Transverse colon (tissue), 4 donors: ENCODE measurements around the gene GNG11. TPM values are rescaled to one million over a fixed set of nuclear protein-coding genes. Genes with fewer than 3 reads are reported as not detected.

Source experiments
- DNase-seq: peaks from one replicate; pipeline ENCODE4 v3.0.0-alpha.2; 2019
- H3K27ac ChIP-seq, 4 donors: fragments of 200-600 bp; sonication (generic); 2 replicates each; pipeline ENCODE4 v1.5.1; 2016 to 2018; ENCODE audit warnings: inconsistent platforms in 4 of 4
- H3K27me3 ChIP-seq: fragments of 200-600 bp; sonication (generic); 2 replicates; pipeline ENCODE4 v1.5.1; 2017; ENCODE audit warnings: inconsistent platforms
- H3K36me3 ChIP-seq, 4 donors: fragments of 200-600 bp; sonication (generic); 2 replicates each; pipeline ENCODE4 v1.5.1; 2017 to 2019; ENCODE audit warnings: inconsistent platforms in 4 of 4
- H3K4me1 ChIP-seq, 4 donors: fragments of 200-600 bp; sonication (generic); 2 replicates each; pipeline ENCODE4 v1.5.1; 2017 to 2020; ENCODE audit warnings: inconsistent platforms in 4 of 4
- H3K4me3 ChIP-seq, 4 donors: fragments of 200-600 bp; sonication (generic); 1 replicate in 1 of 4; 2 replicates in 3 of 4; pipeline versions ENCODE4 v1.5.1 to v1.6.1; 2017 to 2019; ENCODE audit warnings: inconsistent platforms in 4 of 4
- H3K9me3 ChIP-seq, 2 donors: fragments of 200-600 bp; sonication (generic); 2 replicates each; pipeline ENCODE4 v1.5.1; 2017 to 2019; ENCODE audit warnings: inconsistent platforms in 2 of 2
- CTCF ChIP-seq, 5 experiments: fragments of 200-600 bp in 3 of 5; fragments of 450-650 bp in 2 of 5; sonication (generic) in 3 of 5; IDR thresholded peaks; 1 replicate in 2 of 5; 2 replicates in 3 of 5; pipeline ENCODE4 v1.5.1; 2016 to 2017; ENCODE audit warnings: antibody characterized with exemption in 5 of 5, inconsistent platforms in 3 of 5, mild to moderate bottlenecking in 2 of 5, moderate library complexity in 1 of 5
- EP300 ChIP-seq: sonication (generic); formaldehyde crosslinking; IDR thresholded peaks from one replicate; pipeline ENCODE4 v1.6.1; 2017; ENCODE audit warnings: antibody characterized with exemption, low read depth
- POLR2A ChIP-seq: fragments of 450-650 bp; IDR thresholded peaks from one replicate; pipeline ENCODE4 v1.6.1; 2016; ENCODE audit warnings: antibody characterized with exemption, mild to moderate bottlenecking, moderate library complexity
- POLR2AphosphoS5 ChIP-seq, 3 donors: sonication (generic); formaldehyde crosslinking; IDR thresholded peaks; one replicate each; pipeline ENCODE4 v1.6.1; 2016; ENCODE audit warnings: antibody characterized with exemption in 3 of 3
- WGBS, 2 donors: methylation state at CpG; one replicate each; pipeline ENCODE4 v1.1.5; 2018; ENCODE audit warnings: low coverage in 1 of 2; 5-methylcytosine and 5-hydroxymethylcytosine counted together
- in situ Hi-C, 4 donors: fragments of 200-750 bp; cut with MboI; loops; one replicate each; pipeline versions ENCODE4 v1.15.0 to v1.15.1; 2017; ENCODE audit warnings: low sequenced_read_pairs in 3 of 4, low pct_ligation_motif_present in 1 of 4, low pct_unique_long_range_greater_than_20kb in 1 of 4
- intact Hi-C: fragments of 100-400 bp; cut with DNase I; formaldehyde crosslinking; loops from one replicate; pipeline ENCODE4 v1.15.1; 2023; ENCODE audit warnings: low total_unique reads
- total RNA-seq, 4 donors: library from RNA; depleted of rRNA; stranded (reverse); fragments of >200 nt; gene quantifications; one replicate each; pipeline ENCODE4 v1.1.0, GENCODE V29; 2016

The GNG11 gene
- total RNA-seq, result 1 to 10 TPM; 3.0 to 6.2 (median 4.7) TPM

GRCh38 chr7:93921607-93922566 lies at the start of gene GNG11:
TSS of gene GNG11 (plus strand) at chr7:93921735. CDS start at chr7:93922138, 403 bp downstream.
- H3K27ac ChIP-seq, result peak within 1 kb of the TSS; percentile 80 to 89 (median 88)
- H3K9me3 ChIP-seq, result no peaks in the 10 kb centered on the region
- H3K4me3 ChIP-seq, result peak within 1 kb of the TSS; percentile 25 to 70 (median 40)
- no peaks in the 10 kb centered on the region for H3K36me3 ChIP-seq
- intact Hi-C loops (no loop called here), in situ Hi-C loops (no loop called here)
- DNase-seq, result peak; percentile 46
- TF ChIP-seq CTCF (IDR thresholded peaks at IDR 0.05) (no peak), POLR2AphosphoS5 (IDR thresholded peaks at IDR 0.05) (peak in 2 of 3 donors; percentile 34 to 44)
- WGBS, 2 donors, result 5 to 10% methylated on average over 9 to 33 of the region's 39 CpGs
- H3K4me1 ChIP-seq, result peaks cover 0 to 26% (median 2%) of the 10 kb centered on the region in 4 donors
- H3K27me3 ChIP-seq, result peaks cover 12% of the 10 kb centered on the region

DNA sequence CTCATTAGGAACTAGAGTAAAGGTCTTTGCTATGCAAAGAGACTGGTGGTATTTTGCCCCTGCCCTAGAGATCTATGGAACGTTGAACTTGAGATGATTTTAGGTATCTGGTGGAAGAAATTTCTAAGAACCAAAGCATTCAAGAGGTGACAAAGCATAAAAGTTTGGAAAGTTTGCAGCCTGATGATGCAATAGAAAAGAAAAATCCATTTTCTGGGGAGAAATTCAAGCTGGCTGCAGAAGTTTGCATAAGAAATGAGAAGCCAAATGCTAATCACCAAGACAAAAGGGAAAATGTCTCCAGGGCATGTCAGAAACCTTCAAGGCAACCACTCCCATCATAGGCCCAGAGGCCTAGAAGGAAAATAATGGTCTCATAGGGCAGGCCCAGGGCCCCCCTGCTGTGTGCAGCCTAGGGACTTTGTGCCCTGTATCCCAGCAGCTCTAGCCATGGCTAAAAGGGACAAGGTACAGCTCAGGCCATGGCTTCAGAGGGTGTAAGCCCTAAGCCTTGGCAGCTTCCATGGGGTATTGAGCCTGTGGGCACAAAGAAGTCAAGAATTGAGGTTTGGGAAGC lies 47.4 kb upstream of the GNG11 start:
- WGBS, 2 donors, result 32 to 63% methylated on average over 1 of the region's 1 CpG
- H3K9me3 ChIP-seq, result no peaks in the 10 kb centered on the region
- H3K27me3 ChIP-seq, result no peaks in the 10 kb centered on the region
- intact Hi-C loops, result no loop called here
- no peaks in the 10 kb centered on the region for H3K4me1 ChIP-seq
- H3K27ac ChIP-seq, result no peak overlapping the region
- no peak for DNase-seq
- H3K4me3 ChIP-seq, result no peak overlapping the region
- no peaks in the 10 kb centered on the region for H3K36me3 ChIP-seq
- TF ChIP-seq EP300 (no peak), CTCF (IDR thresholded peaks at IDR 0.05) (no peak), POLR2AphosphoS5 (IDR thresholded peaks at IDR 0.05) (no peak), POLR2A (no peak)
- in situ Hi-C loops, result no loop called here

DNA sequence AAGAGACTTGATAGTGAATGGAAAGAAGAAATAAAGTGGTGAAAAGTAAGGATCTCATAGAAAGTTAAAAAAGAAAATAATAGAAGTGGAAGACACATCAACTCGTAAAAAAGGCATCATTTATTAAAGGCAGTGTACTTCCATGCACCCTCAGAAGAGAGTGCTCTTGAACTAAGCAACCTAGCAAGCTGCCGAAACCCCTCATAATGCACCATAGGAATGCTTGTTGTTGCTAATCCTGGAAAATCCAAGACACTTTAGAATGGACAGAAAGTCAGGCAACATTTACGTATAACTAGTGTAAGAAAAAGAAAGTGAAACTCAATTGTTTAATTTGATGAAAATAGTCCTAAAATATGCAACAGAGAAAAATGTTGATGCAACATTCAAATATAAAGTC lies 43.8 kb upstream of the GNG11 start:
- 67 to 70% methylated on average over 3 of the region's 3 CpGs for WGBS, 2 donors
- no peak for TF ChIP-seq EP300
- no peak for TF ChIP-seq POLR2AphosphoS5 (IDR thresholded peaks at IDR 0.05)
- Histone ChIP-seq H3K27ac (no peak overlapping the region), H3K27me3 (no peaks in the 10 kb centered on the region), H3K4me1 (no peaks in the 10 kb centered on the region), H3K9me3 (no peaks in the 10 kb centered on the region), H3K4me3 (no peak overlapping the region), H3K36me3 (no peaks in the 10 kb centered on the region)
- intact Hi-C loops, result no loop called here
- no peak for DNase-seq
- in situ Hi-C loops, result loop anchor here in 1 of 4 donors (25.0 kb wide), 1 partner anchor 210 kb away; no protein-coding TSS in a partner anchor

- TF ChIP-seq EP300 (no peak), CTCF (IDR thresholded peaks at IDR 0.05) (no peak), POLR2A (no peak), POLR2AphosphoS5 (IDR thresholded peaks at IDR 0.05) (no peak)
- H3K4me3 ChIP-seq, result no peak overlapping the region
- in situ Hi-C loops (loop anchor here in 1 of 4 donors (25.0 kb wide), 1 partner anchor 208 kb away; no protein-coding TSS in a partner anchor), intact Hi-C loops (no loop called here)
- DNase-seq, result no peak
- H3K4me1 ChIP-seq, result no peaks in the 10 kb centered on the region
- H3K9me3 ChIP-seq, result no peaks in the 10 kb centered on the region
- H3K27ac ChIP-seq, result no peak overlapping the region
- no peaks in the 10 kb centered on the region for H3K36me3 ChIP-seq
- H3K27me3 ChIP-seq, result no peaks in the 10 kb centered on the region
Measured at GRCh38 chr7:93879356-93879755, 42.2 kb upstream of the GNG11 start.
